Fibroblast of pulmonary artery (primary cell): ENCODE measurements around the gene C1QTNF1.
A peak's percentile ranks its signal among the peaks of the same experiment; 100 is the strongest.

Experiments used
- DNase-seq: peaks from one replicate; pipeline ENCODE4 v3.0.0-alpha.2; 2010; ENCODE audit warnings: low read depth
- H3K4me3 ChIP-seq: replicated peaks from 2 replicates; pipeline ENCODE4 v1.5.1; 2011; ENCODE audit warnings: low read depth, mild to moderate bottlenecking, control low read depth, low read length, moderate library complexity
- TF ChIP-seq, protein P1 (sequence below): IDR thresholded peaks from 2 replicates; pipeline ENCODE4 v1.5.1; 2011; ENCODE audit warnings: mild to moderate bottlenecking, control low read depth, low read length, inconsistent platforms; ENCODE audit errors: missing control alignments

The C1QTNF1 gene

DNA sequence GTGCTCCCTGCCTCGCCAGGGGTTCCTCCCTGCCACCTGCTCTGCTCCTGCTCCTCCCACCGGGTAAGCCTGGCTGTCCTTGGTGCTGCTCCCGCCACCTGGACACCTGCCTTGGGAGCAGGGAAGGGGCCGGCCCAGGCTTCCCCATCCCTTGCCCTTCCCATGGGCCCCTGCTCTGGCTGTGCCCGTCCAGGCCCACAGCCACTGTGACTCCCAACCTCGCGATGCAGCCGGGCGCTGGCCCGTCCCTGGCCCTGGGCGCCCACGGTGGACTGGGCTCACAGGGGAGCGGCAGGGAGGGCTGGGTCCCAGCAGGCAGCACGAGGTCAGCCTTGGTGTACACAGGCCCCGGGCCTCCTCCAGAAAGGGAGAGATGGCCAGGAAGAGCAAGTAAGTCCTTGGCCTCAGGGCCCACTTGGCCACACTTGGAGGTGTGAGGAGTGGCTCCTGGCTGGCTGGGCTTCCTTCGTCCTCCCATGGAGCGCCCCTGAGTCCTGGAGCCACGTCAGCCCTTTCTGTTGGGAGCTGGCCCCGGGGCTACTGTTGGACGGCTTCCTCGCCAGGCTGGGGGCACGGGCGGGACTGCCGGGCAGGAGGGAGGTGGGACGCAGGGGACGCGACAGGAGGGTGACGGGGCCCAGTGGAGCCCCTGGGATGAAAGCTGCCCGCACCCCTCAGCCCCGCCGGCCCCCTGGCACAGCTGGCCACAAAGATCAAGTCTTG lies 65.9 kb downstream of the C1QTNF1 start:
- H3K4me3 ChIP-seq, result no peak overlapping the region
- DNase-seq, result no peak
- TF ChIP-seq, protein P1, sequence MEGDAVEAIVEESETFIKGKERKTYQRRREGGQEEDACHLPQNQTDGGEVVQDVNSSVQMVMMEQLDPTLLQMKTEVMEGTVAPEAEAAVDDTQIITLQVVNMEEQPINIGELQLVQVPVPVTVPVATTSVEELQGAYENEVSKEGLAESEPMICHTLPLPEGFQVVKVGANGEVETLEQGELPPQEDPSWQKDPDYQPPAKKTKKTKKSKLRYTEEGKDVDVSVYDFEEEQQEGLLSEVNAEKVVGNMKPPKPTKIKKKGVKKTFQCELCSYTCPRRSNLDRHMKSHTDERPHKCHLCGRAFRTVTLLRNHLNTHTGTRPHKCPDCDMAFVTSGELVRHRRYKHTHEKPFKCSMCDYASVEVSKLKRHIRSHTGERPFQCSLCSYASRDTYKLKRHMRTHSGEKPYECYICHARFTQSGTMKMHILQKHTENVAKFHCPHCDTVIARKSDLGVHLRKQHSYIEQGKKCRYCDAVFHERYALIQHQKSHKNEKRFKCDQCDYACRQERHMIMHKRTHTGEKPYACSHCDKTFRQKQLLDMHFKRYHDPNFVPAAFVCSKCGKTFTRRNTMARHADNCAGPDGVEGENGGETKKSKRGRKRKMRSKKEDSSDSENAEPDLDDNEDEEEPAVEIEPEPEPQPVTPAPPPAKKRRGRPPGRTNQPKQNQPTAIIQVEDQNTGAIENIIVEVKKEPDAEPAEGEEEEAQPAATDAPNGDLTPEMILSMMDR, result no peak

GRCh38 chr17:79090443-79091225 lies 66.7 kb downstream of the C1QTNF1 start:
- TF ChIP-seq, protein P1, result peak; percentile 28
- peak; percentile 22 for DNase-seq
- no peak overlapping the region for H3K4me3 ChIP-seq

GRCh38 chr17:79091226-79091670 lies 67.3 kb downstream of the C1QTNF1 start:
- DNase-seq, result no peak
- H3K4me3 ChIP-seq, result no peak overlapping the region
- TF ChIP-seq, protein P1, result no peak

GRCh38 chr17:79092567-79092966 lies 68.6 kb downstream of the C1QTNF1 start:
- no peak for DNase-seq
- TF ChIP-seq, protein P1, result no peak
- H3K4me3 ChIP-seq, result no peak overlapping the region

DNA sequence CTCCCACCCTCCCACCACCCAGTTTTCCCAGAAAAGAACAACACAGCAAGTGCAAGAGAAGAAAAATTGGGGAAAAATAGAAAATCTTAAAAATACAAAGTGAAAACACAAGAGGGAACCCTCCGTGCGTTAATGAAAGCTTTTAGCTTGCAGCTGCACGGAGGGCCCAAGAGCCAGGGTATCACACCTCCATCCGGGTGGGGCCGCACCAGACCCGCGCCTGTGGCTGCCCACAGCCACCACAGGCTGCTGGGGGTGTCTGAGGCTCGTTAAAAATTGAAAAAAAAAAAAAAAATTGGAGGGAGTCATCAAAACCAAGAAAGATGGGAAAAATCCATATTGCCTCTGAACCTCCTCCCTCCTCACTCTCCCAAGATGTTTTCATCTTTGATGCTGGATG lies 69.3 kb downstream of the C1QTNF1 start:
- DNase-seq, result no peak
- TF ChIP-seq, protein P1, result no peak
- no peak overlapping the region for H3K4me3 ChIP-seq

DNA sequence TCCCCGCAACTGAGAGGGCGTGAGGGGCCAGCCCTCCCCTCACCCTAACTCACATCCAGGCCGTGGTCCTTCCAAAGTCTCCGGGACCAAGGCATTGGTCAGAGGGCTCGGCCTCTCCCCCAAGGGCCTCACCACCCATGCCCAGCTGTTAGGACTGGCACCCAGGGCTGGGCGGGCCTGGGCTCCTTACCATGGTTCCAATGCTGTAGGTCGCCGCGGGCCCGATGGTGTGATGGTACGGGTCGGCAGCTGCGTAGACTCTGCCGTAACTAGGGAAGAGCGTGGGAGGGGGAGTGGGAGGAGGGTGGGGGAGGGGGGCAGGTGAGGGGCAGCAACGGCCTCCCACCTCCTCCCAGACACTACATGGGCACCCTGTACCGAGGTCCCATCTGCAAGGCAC lies 70.3 kb downstream of the C1QTNF1 start:
- TF ChIP-seq, protein P1, result no peak
- H3K4me3 ChIP-seq, result no peak overlapping the region
- no peak for DNase-seq
